NCI-H526 (cell line): ENCODE data around the gene CLK4.
"Not testable (repeated sequence)": the region's sequence is repeated elsewhere in the genome, so short reads cannot be mapped to it uniquely, and the experiment has no call there.

Experiments used
- DNase-seq, 2 experiments: peaks; one replicate each; lab custom pipeline; 2025; lab: John Stamatoyannopoulos, UW

Gene CLK4

GRCh38 chr5:178587763-178588611 lies 38.9 kb downstream of the CLK4 start:
- DNase-seq, result no peak

DNA sequence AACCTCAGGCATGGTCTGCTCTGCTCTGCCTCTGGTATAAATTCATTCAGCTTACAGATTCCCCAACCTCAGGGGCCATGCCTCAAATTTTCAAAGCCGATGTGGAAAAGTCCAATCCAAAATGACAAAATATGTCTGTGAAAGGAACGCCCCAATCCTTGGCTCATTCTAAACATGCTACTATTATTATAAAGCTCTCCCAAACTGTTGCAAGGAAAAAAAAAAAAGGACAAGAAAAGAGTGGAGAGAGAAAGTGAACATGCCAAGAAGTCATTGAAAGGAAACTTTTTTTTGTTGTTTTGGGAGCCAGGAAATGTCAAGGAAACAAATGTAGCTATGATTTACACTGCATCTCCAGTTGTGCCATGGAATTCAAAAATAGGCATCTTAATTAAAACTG lies 40.5 kb downstream of the CLK4 start:
- DNase-seq, result no peak

DNA sequence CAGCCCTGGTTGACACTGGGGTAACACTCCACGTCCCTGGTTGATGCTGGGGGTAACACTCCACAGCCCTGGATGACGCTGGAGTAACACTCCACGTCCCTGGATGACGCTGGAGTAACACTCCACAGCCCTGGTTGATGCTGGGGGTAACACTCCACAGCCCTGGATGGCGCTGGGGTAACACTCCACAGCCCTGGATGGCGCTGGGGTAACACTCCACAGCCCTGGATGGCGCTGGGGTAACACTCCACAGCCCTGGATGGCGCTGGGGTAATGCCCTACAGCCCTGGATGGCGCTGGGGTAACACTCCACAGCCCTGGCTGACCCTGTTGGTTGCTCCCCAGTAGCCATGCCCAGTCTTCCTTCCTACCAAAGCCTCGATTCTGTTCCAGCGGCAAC lies 41.4 kb downstream of the CLK4 start:
- not testable (repeated sequence) for DNase-seq

DNA sequence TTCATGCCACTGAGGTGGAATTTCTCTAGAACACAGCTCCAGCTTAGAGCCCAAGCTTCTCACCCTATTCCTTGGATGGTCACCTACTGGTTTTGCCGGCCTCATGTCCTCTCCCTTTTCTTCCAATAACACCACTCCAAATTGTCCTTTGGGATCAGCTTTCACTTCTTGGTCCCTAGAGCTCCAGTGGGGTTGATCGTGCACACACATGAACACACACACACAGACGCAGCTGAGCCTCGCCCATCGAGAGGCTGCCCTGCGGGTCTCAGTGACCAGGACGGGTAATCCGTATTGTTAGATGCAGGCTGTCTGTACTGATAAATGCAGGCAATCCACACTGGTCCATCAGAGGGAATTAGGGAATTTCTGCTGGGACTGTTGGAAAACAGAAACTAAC lies 43.6 kb downstream of the CLK4 start:
- no peak for DNase-seq

DNA sequence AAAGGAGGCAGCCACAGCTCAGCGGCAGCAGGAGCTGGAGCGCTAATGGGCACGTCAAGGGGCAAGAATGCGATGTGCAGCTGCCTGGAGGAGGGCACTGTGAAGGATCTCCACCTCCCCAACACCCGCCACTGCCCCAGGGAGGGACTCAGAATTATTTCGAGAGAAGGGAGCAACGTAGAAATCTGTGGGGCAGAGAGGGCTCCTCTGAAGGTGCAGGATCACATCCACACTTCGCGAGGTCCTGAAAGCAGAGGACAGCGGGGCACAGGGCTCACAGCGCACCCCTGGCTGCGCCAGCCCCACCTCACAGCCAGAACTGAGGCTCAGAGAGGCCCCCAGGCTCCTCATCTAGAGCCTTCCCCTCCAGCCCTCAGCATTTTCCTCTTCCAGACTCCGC lies 44.6 kb downstream of the CLK4 start:
- DNase-seq, result no peak

DNA sequence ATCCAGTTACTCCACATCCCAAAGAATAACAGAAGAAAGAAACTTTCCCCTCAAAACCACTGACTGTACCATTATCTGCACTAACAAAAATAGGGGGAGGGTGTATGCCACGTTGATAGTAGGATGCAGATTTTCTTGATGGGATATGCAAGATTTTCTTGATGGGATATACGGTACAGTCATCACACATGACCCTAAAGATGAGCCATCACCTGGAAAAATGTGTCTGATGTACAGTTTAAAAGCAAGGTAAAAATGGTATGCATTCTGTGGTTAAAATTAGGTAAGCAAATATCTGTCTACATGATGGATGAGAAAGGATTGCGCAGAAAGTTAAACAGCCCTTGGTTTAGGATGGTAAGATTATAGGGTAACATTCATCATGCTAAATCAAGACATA lies 45.2 kb downstream of the CLK4 start:
- peak in 1 of 2 experiments; percentile 24 for DNase-seq

GRCh38 chr5:178580271-178580955 lies 46.4 kb downstream of the CLK4 start:
- DNase-seq, result no peak

GRCh38 chr5:178577944-178578343 lies 48.9 kb downstream of the CLK4 start:
- DNase-seq, result no peak

DNA sequence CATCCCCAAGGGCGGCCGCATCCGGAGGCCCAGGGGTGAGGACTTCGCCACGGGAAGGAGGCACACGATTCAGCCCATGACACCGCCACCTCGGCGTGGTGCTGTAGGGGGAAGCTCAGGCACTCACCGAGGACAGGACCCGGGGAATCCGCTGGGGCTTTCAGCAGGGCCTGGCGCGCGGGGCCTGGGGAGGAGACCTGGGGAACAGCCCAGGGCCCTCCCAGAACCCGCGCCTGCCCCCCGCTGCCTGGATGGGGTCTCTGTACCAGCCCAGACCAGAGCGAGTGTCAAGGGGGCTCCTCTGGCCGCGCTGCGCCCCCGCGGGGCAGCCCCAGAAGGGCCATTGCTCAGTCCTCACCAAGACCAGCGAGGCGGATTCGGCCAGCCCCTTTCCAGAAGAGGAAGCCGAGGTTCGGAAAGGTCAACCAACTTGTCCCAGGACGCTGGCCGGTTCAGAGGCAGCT lies 49.4 kb downstream of the CLK4 start:
- no peak for DNase-seq

DNA sequence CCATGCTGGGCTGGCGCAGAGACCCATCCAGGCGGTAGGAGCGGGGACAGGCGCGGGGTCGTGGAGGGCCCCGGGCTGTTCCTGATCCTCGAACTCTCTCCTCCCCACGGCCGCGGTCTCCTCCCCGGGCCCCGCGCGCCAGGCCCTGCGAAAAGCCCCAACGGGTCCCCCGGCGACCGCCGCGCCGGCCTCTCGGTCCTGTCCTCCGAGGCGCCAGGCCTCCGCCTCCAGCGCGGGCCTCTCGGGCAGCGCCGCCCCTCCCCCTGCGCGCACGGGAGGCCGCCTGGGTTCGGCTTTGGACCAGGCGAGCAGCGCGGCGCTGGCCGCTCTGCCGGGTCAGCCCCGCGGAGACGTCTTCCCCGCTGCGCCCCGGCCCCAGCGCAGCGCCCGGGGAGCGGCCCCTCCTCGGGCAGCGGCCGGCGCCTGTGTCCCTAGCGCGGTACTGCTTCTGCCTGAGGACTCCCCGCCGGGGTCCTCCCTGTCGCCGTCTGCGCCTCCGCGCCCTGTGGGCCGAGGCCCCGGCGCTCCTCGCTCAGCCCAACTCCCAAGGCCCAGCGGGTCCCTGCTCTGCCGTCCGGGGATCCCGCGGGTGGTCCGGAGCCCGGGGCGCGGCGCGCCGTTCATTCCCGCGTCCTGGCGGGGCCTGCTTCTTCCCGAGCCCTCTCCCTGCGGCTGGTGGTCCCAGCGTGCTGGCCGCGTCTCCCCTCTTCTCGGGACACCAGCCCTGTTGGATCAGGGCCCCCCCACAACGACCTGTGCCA lies 50.1 kb downstream of the CLK4 start:
- peak in 1 of 2 experiments; percentile 26 for DNase-seq

DNA sequence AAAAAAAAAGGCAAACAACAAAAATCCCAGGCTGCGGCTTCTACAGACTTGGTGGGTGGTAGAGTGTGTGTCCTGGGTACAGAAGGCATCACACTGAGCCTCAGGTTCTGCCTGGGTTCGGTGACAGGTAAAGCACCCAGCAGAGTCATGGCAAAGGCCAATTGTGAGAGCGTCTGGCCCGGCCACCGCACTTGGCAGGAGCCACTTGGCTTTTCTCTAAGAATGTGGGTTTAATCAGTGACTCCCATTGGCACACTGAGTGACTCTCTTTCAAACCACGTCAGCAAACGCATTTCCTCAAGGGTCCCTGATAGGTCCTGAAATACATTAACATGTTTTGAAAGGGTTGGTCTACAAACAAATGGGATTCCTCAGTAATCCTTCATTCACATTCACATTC lies 53.6 kb downstream of the CLK4 start:
- no peak for DNase-seq

GRCh38 chr5:178572617-178573016 lies 54.2 kb downstream of the CLK4 start:
- DNase-seq, result no peak

DNA sequence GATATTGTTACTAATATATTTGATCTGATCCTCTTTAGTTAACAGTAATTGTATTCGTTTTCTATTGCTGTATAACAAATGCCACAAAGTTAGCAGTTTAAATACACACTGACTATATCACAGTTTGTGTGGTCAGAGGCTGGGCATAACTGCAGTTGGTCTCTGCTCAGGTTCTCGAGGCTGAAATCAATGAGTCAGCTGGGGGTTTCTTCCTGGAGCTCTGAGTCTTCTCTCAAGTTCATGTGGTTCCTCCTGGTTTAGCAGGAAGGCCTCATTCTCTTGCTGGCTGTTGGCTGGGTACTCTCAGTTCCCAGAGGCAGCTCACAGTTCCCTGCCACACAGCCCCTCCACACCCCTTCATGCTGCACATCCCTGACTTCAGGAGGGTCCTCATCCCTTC lies 57.4 kb downstream of the CLK4 start:
- no peak for DNase-seq

DNA sequence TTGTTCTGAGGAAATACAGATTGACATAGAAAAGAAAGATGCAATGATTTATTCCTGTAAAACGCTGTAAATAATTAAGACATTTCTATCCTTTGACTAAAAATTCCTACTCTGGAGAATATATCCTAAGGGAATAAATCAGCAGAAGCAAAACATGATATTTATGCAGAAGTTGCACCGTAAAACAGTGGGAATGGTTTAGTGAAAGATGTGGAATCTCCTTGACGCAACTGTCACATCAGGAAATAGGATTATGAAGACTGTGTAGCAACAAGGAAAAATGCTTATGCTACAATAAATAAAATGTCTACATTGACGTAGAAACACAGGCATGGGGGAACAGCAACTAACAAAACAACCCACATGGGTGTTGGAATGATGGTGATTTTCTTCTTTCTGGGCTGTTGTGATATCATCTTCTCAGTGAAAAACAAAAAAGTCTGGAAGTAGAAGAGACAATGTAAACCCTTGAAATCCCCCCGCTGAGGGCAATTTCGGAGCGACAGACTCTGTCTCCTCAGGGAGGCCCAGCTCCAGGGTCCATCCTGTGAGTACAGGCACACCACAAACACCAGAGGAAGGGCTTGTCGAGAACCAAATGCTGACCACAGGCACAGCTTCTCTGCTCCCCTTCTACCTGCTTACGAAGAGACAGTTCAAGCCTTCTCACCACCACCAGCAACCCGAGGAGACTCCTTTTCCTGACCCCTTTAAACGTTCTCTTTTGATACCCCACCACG lies 61.9 kb downstream of the CLK4 start:
- no peak for DNase-seq

DNA sequence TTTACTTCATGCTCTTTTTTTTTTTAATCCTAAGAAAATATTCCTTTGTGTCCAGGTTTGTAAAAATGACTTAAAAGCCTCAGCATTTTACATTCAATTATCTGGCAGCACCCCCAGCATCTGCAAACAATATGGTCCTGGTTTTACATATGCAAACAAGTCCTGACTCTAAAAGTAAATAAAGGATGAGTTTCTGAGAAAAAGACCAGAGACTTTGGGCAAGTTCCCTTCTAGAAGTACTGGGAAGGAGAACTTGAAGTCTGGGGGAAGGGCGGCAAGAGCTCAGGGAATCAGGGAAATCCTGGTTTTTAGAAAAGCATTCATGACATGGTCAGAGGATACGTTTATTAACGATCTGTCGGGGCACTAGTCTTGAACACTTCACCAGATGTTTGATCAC lies 62.5 kb downstream of the CLK4 start:
- peak in 1 of 2 experiments; percentile 36 for DNase-seq

DNA sequence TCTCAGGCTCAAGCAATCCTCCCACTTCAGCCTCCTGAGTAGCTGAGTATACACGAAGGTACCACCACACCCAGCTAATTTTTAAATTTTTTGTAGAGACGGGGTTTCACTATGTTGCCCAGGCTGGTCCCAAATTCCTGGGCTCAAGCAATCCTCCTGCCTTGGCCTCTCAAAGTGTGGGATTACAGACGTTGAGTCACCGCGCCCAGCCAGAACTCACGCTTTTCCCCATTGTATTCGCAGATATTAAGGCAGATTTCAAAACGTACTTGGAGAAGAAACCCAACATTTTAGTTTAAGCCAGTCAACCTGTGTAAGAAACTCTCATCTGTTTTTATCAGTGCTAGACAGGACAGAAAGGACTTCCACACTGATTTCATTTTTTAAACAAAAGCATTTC lies 63.2 kb downstream of the CLK4 start:
- no peak for DNase-seq

DNA sequence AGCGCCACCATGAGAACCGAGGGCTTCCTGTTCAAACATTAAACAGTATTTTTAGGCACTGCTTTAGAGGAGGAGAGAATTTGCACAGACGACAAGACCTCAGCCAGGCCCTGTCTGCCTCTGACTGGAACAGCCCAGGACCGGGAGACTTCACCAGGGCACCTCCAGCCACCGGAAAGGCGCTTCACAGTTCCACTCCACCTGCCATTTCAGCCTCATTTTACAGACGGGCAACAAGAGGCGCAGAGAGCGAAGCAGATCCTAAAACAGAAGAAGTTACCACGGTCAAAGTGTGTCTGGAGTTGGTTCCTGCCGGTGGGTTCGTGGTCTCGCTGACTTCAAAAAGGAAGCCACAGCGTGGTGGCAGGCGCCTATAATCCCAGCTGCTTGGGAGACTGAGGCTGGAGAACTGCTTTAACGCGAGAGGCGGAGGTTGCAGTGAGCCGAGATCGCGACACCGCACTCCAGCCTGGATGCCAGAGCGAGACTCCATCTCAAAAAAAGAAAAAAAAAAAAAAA lies 65.0 kb downstream of the CLK4 start:
- no peak for DNase-seq

DNA sequence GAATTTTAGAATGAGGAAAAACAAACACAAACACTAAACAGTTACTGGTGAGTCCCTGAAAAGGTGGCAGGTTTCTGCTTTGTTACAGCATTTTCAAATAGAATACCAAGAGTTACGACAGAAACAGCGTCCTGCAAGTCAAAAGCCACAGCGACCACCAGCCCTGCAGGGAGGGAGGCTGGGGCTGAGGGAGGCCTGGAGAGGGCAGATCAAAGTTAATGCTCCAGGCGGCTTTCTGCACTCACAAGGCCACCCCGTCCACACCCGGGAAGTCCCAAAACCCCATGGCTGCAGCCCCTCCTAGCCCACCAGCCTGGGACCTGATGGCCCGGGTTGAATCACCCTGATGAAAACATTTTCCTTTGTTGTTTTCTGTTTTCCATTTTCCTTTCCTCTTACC lies 65.9 kb downstream of the CLK4 start:
- no peak for DNase-seq

- DNase-seq, result no peak
Measured at GRCh38 chr5:178557416-178557815, 69.4 kb downstream of the CLK4 start.

GRCh38 chr5:178555771-178556211 lies 71.1 kb downstream of the CLK4 start:
- DNase-seq, result no peak

DNA sequence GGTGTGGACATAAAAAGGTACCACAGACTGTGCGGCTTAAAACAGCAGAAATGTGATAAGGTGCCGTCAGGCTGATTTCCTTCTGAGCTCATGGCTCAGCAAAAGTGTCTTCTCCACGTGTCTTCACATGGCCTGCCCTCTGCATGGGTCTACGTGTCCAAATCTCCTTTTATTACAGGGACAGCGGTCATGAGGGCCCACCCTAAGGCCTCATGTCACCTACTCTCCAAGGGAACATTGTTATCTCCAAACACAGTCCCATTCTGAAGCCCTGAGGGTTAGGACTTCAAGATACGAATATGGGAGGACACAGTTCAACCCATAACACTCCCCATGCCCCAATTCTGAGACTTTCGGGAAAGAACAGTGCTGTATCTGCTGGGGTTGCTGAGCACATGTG lies 71.8 kb downstream of the CLK4 start:
- DNase-seq, result no peak

DNA sequence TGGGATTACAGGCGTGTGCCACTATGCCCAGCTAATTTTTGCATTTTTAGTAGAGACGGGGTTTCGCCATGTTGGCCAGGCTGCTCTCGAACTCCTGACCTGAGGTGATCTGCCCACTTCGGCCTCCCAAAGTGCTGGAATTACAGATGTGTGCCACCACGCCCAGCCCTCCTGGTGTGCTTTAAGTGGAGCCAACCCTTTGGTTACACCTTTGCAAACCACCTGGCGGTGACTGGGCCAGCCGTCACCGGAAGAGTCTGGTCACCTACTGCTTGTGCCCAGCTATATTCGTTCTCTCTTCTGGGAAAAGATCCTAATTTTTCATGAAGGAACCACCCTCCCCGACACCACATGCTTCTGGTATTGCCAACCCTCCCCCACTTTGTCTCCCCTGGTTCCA lies 72.5 kb downstream of the CLK4 start:
- no peak for DNase-seq
